Liver (tissue), 9 donors: ENCODE measurements around the gene TRIO. TPM values are rescaled to one million over a fixed set of nuclear protein-coding genes. Genes with fewer than 3 reads are reported as not detected.
A peak's percentile ranks its signal among the peaks of the same experiment; 100 is the strongest.

Source experiments
- DNase-seq: peaks from one replicate; pipeline ENCODE4 v3.0.0-alpha.2; 2017; ENCODE audit warnings: low spot score
- H3K27ac ChIP-seq, 2 donors: one replicate each; pipeline ENCODE4 v1.7.0; 2013; ENCODE audit warnings: inconsistent platforms in 2 of 2, low read length in 2 of 2, control low read depth in 1 of 2, low read depth in 1 of 2, mild to moderate bottlenecking in 1 of 2
- H3K27me3 ChIP-seq, 4 donors: one replicate each; pipeline versions ENCODE4 v1.6.1 to v1.7.0; 2013; ENCODE audit warnings: low read length in 3 of 4, inconsistent platforms in 1 of 4, mild to moderate bottlenecking in 1 of 4, moderate library complexity in 1 of 4; ENCODE audit not compliant: control insufficient read depth in 4 of 4, insufficient read depth in 4 of 4
- H3K36me3 ChIP-seq, 4 donors: one replicate each; pipeline versions ENCODE4 v1.6.1 to v1.7.0; 2013; ENCODE audit warnings: low read length in 3 of 4, mild to moderate bottlenecking in 3 of 4, low read depth in 1 of 4, moderate library complexity in 1 of 4; ENCODE audit not compliant: control insufficient read depth in 4 of 4, insufficient read depth in 3 of 4
- H3K4me1 ChIP-seq, 4 donors: one replicate each; pipeline versions ENCODE4 v1.6.1 to v1.7.0; 2013; ENCODE audit warnings: low read length in 3 of 4, mild to moderate bottlenecking in 3 of 4, moderate library complexity in 1 of 4; ENCODE audit not compliant: control insufficient read depth in 4 of 4, insufficient read depth in 4 of 4
- H3K4me3 ChIP-seq, 3 donors: one replicate each; pipeline versions ENCODE4 v1.6.1 to v1.7.0; 2013; ENCODE audit warnings: low read length in 3 of 3, control low read depth in 1 of 3, low read depth in 1 of 3, mild to moderate bottlenecking in 1 of 3
- H3K9ac ChIP-seq, 2 donors: one replicate each; pipeline ENCODE4 v1.7.0; 2013; ENCODE audit warnings: low read length in 2 of 2, mild to moderate bottlenecking in 2 of 2, moderate library complexity in 2 of 2, control low read depth in 1 of 2, low read depth in 1 of 2
- H3K9me3 ChIP-seq, 4 donors: one replicate each; pipeline versions ENCODE4 v1.6.1 to v1.7.0; 2013; ENCODE audit warnings: low read length in 3 of 4; ENCODE audit not compliant: control insufficient read depth in 4 of 4
- ATF3 ChIP-seq: IDR thresholded peaks from 2 replicates; pipeline ENCODE4 v1.6.1; 2016; ENCODE audit warnings: antibody characterized with exemption
- CTCF ChIP-seq: fragments of 150-350 bp; IDR thresholded peaks from 2 replicates; pipeline ENCODE4 v1.5.1; 2017; ENCODE audit warnings: improper control_type of control experiment, low read depth, low read length; ENCODE audit not compliant: missing input control
- EGR1 ChIP-seq, 2 donors: IDR thresholded peaks; 2 replicates each; pipeline ENCODE4 v1.6.1; 2016 to 2018; ENCODE audit warnings: antibody characterized with exemption in 2 of 2, low read depth in 2 of 2
- FOXA1 ChIP-seq: IDR thresholded peaks from 2 replicates; pipeline ENCODE4 v1.6.1; 2016; ENCODE audit warnings: antibody characterized with exemption
- FOXA2 ChIP-seq: IDR thresholded peaks from 2 replicates; pipeline ENCODE4 v1.6.1; 2016; ENCODE audit warnings: antibody characterized with exemption
- GABPA ChIP-seq, 2 donors: IDR thresholded peaks in 1 of 2; conservative IDR thresholded peaks in 1 of 2; 2 replicates each; pipeline ENCODE4 v1.6.1; 2016; ENCODE audit warnings: antibody characterized with exemption in 2 of 2, mild to moderate bottlenecking in 1 of 2, moderate library complexity in 1 of 2
- HNF4A ChIP-seq, 2 donors: conservative IDR thresholded peaks; 2 replicates each; pipeline ENCODE4 v1.6.1; 2016; ENCODE audit warnings: antibody characterized with exemption in 2 of 2, mild to moderate bottlenecking in 2 of 2
- HNF4G ChIP-seq: IDR thresholded peaks from 2 replicates; pipeline ENCODE4 v1.6.1; 2016; ENCODE audit warnings: antibody characterized with exemption
- JUND ChIP-seq, 2 donors: IDR thresholded peaks; 2 replicates each; pipeline ENCODE4 v1.6.1; 2016; ENCODE audit warnings: antibody characterized with exemption in 2 of 2
- NR2F2 ChIP-seq: IDR thresholded peaks from 2 replicates; pipeline ENCODE4 v1.6.1; 2016; ENCODE audit warnings: antibody characterized with exemption
- RAD21 ChIP-seq, 2 donors: IDR thresholded peaks; 2 replicates each; pipeline ENCODE4 v1.6.1; 2016; ENCODE audit warnings: antibody characterized with exemption in 2 of 2, mild to moderate bottlenecking in 2 of 2
- REST ChIP-seq: IDR thresholded peaks from 2 replicates; pipeline ENCODE4 v1.6.1; 2016; ENCODE audit warnings: antibody characterized with exemption, mild to moderate bottlenecking
- RXRA ChIP-seq, 2 donors: IDR thresholded peaks; 2 replicates each; pipeline ENCODE4 v1.6.1; 2017 to 2018; ENCODE audit warnings: antibody characterized with exemption in 2 of 2, mild to moderate bottlenecking in 1 of 2
- SP1 ChIP-seq: IDR thresholded peaks from 2 replicates; pipeline ENCODE4 v1.6.1; 2018; ENCODE audit warnings: antibody characterized with exemption, mild to moderate bottlenecking
- TAF1 ChIP-seq: conservative IDR thresholded peaks from 2 replicates; pipeline ENCODE4 v1.6.1; 2016; ENCODE audit warnings: antibody characterized with exemption, mild to moderate bottlenecking
- YY1 ChIP-seq: IDR thresholded peaks from 2 replicates; pipeline ENCODE4 v1.6.1; 2016; ENCODE audit warnings: antibody characterized with exemption, mild to moderate bottlenecking
- ZBTB33 ChIP-seq: IDR thresholded peaks from 2 replicates; pipeline ENCODE4 v1.6.1; 2016; ENCODE audit warnings: antibody characterized with exemption
- WGBS: extraction: QIAGEN DNeasy Blood & Tissue Kit; methylation state at CpG from one replicate; pipeline ENCODE4 v1.1.7; 2013; 5-methylcytosine and 5-hydroxymethylcytosine counted together
- polyA plus RNA-seq, 2 donors: library from polyadenylated mRNA; stranded (reverse) in 1 of 2; unstranded in 1 of 2; fragments of 200-250 nt in 1 of 2; fragments of >200 nt in 1 of 2; fragmentation: Nextera tagmentation in 1 of 2; extraction: Ambion mirVana in 1 of 2; gene quantifications; one replicate each; pipeline versions ENCODE4 v1.2.1 to v1.2.3, GENCODE V29; 2013 to 2015
- total RNA-seq, 2 donors: library from RNA; depleted of rRNA; stranded (reverse); fragments of >200 nt; gene quantifications; one replicate each; pipeline ENCODE4 v1.2.3, GENCODE V29; 2014
- TF ChIP-seq, protein P1 (sequence below): IDR thresholded peaks from 2 replicates; pipeline ENCODE4 v1.6.1; 2016; ENCODE audit warnings: antibody characterized with exemption
- donor health status: healthy.
- donor health status: healthy.
- donor health status: healthy.
- donor health status: healthy.
- donor health status: healthy.

Gene TRIO
- total and polyA plus RNA-seq, 4 donors, result 8.5 to 86.2 (median 16.0) TPM

GRCh38 chr5:14148890-14149671 is 5.9 kb downstream of the TRIO start:
- WGBS, result 35% methylated on average over 15 of the region's 15 CpGs
- H3K4me3 ChIP-seq, result no peak overlapping the region
- no peaks in the 10 kb centered on the region for H3K36me3 ChIP-seq
- DNase-seq, result no peak
- H3K9ac ChIP-seq, result no peak overlapping the region
- H3K4me1 ChIP-seq, result peaks cover 10 to 44% (median 31%) of the 10 kb centered on the region in 4 donors
- H3K9me3 ChIP-seq, result no peaks in the 10 kb centered on the region
- no peaks in the 10 kb centered on the region for H3K27me3 ChIP-seq
- no peak for TF ChIP-seq EGR1 (IDR thresholded peaks at IDR 0.05; ENCODE audit: low read depth in 2 of 2)
- no peak for TF ChIP-seq YY1
- TF ChIP-seq RXRA (IDR thresholded peaks at IDR 0.05), result peak; percentile 70 to 78
- no peak for TF ChIP-seq ZBTB33
- no peak for TF ChIP-seq JUND (IDR thresholded peaks at IDR 0.05)
- peak; percentile 54 for TF ChIP-seq HNF4G
- peak; percentile 80 to 82 for TF ChIP-seq HNF4A (conservative IDR thresholded peaks at IDR 0.05)
- TF ChIP-seq REST, result peak; percentile 88
- TF ChIP-seq GABPA (IDR thresholded peaks at IDR 0.05 in 1 of 2, conservative IDR thresholded peaks at IDR 0.05 in 1 of 2), result peak in 1 of 2 donors; percentile 7
- TF ChIP-seq NR2F2, result no peak
- TF ChIP-seq CTCF, result no peak
- TF ChIP-seq, protein P1, sequence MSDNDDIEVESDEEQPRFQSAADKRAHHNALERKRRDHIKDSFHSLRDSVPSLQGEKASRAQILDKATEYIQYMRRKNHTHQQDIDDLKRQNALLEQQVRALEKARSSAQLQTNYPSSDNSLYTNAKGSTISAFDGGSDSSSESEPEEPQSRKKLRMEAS, result peak; percentile 13
- no peak for TF ChIP-seq FOXA2
- peak; percentile 25 to 64 for TF ChIP-seq RAD21 (IDR thresholded peaks at IDR 0.05)
- no peak for TF ChIP-seq ATF3
- TF ChIP-seq FOXA1, result no peak
- TF ChIP-seq SP1, result peak; percentile 74
- TF ChIP-seq TAF1, result no peak
- H3K27ac ChIP-seq, result peak overlapping the region; percentile 36 to 37
